ENCODE measurements around the gene IGFBPL1.

The IGFBPL1 gene

DNA sequence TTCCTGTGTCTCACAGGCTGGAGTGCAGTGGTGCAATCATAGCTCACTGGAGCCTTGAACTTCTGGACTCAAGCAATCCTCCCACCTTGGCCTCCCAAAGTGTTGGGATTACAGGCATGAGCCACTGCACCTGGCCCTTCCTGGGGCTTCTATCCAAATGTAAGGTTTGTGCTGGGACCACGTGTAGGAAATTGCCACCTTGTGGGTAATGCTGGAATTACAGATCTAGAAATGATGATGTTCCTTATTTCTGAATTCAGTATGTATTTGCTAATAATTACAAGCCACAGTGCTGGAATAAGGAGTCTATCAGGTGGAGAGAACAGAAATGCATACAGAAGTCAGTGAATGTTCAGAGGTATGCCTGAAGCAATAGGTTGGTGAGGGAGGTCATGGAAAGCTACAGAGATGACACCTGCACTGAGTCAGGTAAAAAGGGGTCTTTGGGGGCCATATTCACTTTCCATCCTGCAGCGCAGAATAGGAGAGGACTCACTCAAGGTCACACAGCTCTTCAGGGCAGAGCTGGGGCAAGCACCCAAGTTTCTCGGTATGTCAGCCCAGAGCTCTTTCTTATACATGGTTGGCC is 8.8 kb upstream of the IGFBPL1 start:
- in situ Hi-C loops (cut with MboI; ENCODE audit: low sequenced_read_pairs), result no loop called here

- in situ Hi-C loops (cut with MboI; ENCODE audit: low sequenced_read_pairs), result no loop called here
Measured at GRCh38 chr9:38431116-38431515, 6.9 kb upstream of the IGFBPL1 start.

DNA sequence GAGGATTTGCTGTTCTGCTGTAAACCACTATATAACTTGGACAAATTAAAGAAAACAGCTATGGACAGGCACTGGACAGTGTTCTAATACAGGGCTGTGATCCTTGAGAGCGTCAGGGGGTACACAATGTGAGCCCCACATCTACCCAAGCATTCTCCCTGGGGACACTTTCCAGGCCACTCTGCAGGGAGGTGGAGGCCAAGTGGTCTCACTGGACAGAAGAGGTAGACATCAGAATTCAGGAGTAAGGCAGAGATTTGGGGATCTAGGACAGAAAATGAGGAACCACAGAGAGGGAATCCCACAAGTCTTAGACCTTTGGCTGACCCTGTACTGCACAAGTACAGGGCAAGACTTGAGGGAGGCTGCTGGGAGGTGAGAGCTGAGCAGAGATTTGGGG is 3.8 kb upstream of the IGFBPL1 start:
- in situ Hi-C loops (cut with MboI; ENCODE audit: low sequenced_read_pairs), result no loop called here

DNA sequence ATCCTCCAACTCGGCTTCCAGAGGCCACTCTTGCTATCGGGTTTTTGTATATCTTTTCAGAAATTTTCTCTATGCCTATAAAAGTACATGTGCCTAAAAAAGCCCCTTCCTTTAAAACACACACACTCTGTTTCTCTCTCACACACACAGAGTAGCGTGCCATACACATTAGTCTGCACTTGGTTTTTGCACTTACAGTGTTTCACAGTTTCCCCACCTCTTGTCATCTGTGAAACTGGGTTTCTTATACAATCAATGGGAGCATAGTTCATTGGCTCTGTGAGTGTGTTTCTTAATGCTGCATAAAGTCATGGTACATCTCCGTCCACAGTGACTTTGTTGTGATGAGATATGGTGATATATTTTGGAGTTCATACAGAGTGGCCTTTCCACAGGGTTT is 664 bp upstream of the IGFBPL1 start:
- in situ Hi-C loops (cut with MboI; ENCODE audit: low sequenced_read_pairs), result no loop called here

GRCh38 chr9:38423273-38423972 is 831 bp downstream of the IGFBPL1 start:
- in situ Hi-C loops (cut with MboI; ENCODE audit: low sequenced_read_pairs), result no loop called here

GRCh38 chr9:38422555-38423260 is 1.5 kb downstream of the IGFBPL1 start:
- in situ Hi-C loops (cut with MboI; ENCODE audit: low sequenced_read_pairs), result no loop called here

GRCh38 chr9:38421498-38422211 is 2.6 kb downstream of the IGFBPL1 start:
- in situ Hi-C loops (cut with MboI; ENCODE audit: low sequenced_read_pairs), result no loop called here

GRCh38 chr9:38419181-38419580 is 5.1 kb downstream of the IGFBPL1 start:
- in situ Hi-C loops (cut with MboI; ENCODE audit: low sequenced_read_pairs), result no loop called here

- in situ Hi-C loops (cut with MboI; ENCODE audit: low sequenced_read_pairs), result no loop called here
Measured at GRCh38 chr9:38418366-38418765, 5.9 kb downstream of the IGFBPL1 start.

- in situ Hi-C loops (cut with MboI; ENCODE audit: low sequenced_read_pairs), result no loop called here
Measured at GRCh38 chr9:38417003-38417945, 7.0 kb downstream of the IGFBPL1 start.

DNA sequence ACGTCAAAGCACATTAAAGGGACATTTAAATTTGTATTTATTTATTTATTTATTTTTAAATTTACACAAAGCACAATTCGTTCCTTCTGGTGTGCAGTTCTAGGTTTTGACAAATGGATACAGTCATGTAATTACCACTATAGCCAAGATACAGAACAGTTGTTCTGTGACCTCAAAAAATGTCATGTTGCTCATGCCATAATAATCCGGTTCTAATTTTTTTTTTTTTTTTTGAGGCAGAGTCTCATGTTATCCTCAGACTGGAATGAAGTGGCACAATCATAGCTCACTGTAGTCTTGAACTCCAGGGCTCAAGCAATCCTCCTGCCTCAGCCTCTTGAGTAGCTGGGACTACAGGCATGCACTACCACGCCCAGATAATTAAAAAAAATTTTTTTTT is 7.8 kb downstream of the IGFBPL1 start:
- in situ Hi-C loops (cut with MboI; ENCODE audit: low sequenced_read_pairs), result no loop called here

GRCh38 chr9:38415856-38416255 is 8.4 kb downstream of the IGFBPL1 start:
- in situ Hi-C loops (cut with MboI; ENCODE audit: low sequenced_read_pairs), result no loop called here

DNA sequence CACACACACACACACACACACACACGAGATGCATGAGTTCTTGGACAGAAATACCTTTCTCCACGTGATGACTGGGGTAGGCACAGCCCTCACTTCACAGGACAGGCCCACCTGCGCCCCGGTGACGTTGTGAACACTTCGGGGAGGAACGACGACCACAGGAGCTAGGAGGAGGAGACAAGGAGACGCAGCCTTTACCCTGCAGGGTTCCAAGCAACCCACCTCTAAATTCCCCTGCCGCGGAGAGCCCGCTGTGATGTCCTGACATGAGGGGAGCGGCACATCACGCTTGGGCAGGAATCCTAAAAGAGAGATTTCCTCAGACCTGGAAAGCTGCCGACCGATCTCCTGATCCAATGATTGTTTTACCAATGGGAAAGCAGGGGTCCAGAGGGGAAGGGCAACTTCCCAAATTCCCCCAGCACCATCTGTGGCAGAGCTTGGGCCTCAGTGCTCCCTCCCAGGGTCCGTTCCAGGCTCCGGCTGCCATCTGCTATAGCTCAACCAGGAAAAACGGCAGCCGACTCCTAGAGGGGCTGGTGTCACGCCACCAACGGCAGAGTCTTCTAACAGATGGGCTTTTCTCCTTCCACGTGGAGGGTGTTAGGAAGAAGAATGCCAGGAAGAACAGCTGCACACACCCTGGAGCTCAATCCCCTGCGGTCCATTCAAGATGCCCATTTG is 10.1 kb downstream of the IGFBPL1 start:
- in situ Hi-C loops (cut with MboI; ENCODE audit: low sequenced_read_pairs), result no loop called here

- in situ Hi-C loops (cut with MboI; ENCODE audit: low sequenced_read_pairs), result no loop called here
Measured at GRCh38 chr9:38413283-38413682, 11.0 kb downstream of the IGFBPL1 start.

DNA sequence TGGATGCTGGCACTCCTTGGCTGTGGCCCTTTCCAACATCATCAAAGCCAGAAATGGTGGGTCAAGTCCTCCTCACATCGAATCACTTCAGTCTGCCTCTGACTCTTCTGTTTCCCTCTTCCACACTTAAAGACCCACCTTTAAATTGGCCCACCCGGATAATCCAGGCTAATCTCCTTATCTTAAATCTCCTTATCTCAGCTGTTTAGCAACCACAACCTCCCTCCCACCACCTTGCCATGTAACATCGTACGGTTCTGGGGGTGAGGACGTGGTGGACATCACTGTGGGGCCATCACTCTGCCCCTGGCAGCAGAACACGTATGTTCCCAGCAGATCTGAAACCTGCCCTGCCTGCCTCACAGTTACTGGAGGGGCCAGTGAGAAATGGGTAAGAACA is 11.5 kb downstream of the IGFBPL1 start:
- in situ Hi-C loops (cut with MboI; ENCODE audit: low sequenced_read_pairs), result no loop called here

- in situ Hi-C loops (cut with MboI; ENCODE audit: low sequenced_read_pairs), result loop anchor here (10.0 kb wide), 1 partner anchor 56 kb away; no protein-coding TSS in a partner anchor
Measured at GRCh38 chr9:38408719-38409118, 15.5 kb downstream of the IGFBPL1 start.

DNA sequence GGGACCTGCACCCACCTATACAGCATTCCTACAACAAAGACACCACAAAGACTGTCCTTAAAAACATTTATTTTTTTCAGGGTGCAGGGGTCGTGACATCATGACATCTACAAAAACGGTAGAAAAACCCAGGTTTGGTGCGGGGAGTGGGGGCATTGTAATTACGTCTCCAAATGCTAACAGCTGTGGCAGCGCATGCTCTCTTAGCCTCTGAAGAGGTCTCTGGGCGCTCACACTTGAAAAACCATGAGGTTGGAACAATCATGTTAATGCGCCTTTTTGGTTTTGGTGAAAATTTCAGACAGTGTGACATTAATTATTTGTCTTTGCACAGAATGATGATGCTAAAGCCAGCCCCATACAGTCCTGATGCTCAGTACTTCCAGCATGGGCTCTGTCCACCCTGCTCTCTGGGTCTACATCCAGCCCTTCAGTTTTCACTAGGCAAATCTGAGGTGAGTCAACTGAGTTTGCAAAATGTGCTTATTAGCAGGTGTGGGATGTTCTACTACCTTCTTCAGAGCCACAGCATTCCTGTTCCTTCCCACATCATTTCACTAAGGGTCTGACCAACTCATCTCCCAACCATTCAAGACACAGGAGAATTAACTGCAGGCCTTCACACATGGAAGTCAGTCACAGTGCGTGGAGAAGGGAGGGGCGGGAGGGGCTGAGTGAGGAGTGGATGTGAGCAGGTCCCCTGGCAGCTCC is 17.6 kb downstream of the IGFBPL1 start:
- in situ Hi-C loops (cut with MboI; ENCODE audit: low sequenced_read_pairs), result loop anchor here (10.0 kb wide), 1 partner anchor 58 kb away; no protein-coding TSS in a partner anchor

DNA sequence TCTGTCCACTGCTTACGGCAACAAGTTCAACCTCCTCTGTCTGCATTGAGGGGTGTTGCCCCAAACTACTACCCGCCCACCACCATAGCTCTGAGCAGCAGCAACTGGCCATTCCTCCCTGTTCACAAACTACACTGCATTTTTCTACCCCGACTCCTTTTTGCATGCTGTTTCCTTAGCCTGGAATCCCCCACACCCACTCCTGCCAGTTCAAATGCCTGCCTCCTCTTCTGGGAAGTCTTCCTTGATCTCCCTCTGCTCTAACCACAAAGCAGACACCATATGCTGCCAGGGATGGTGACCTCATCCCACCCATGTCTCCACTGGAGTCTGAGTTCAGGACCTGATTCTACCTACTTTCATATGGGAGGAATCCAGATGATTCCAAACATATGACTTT is 18.5 kb downstream of the IGFBPL1 start:
- in situ Hi-C loops (cut with MboI; ENCODE audit: low sequenced_read_pairs), result loop anchor here (10.0 kb wide), 1 partner anchor 59 kb away; no protein-coding TSS in a partner anchor

DNA sequence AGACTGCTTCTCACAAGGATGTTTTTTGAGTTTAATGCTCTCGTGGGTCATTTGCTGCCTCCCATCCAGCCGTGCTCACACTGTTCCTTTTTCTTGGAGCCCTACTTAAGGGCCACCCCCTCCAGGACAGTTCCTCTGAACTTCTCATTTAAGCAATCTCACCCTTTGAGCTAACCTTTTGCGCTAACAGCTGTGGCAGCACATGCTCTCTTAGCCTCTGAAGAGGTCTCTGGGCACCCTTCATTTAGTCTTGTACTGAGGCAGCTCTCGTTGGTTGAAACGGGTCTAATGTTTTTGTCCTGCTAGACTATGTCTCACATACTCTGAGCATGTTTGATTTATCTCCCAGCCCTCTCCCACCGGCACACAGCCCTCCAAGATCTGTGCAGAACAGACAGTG is 19.9 kb downstream of the IGFBPL1 start:
- in situ Hi-C loops (cut with MboI; ENCODE audit: low sequenced_read_pairs), result loop anchor here (10.0 kb wide), 1 partner anchor 60 kb away; no protein-coding TSS in a partner anchor
